NCI-H1694 (cell line): ENCODE data around the gene CDKN2D.
A peak's percentile ranks its signal among the peaks of the same experiment; 100 is the strongest.
"Not testable (repeated sequence)": the region's sequence is repeated elsewhere in the genome, so short reads cannot be mapped to it uniquely, and the experiment has no call there.

Experiments
- DNase-seq: peaks from one replicate; lab custom pipeline; 2025; lab: John Stamatoyannopoulos, UW

The CDKN2D gene

GRCh38 chr19:10580979-10581631, 12.3 kb upstream of the CDKN2D start:
- peak; percentile 89 for DNase-seq

- no peak for DNase-seq
Observed at GRCh38 chr19:10577951-10578350, 9.2 kb upstream of the CDKN2D start.

GRCh38 chr19:10575011-10575716, 6.4 kb upstream of the CDKN2D start:
- DNase-seq = no peak

- no peak for DNase-seq
Observed at GRCh38 chr19:10574462-10574861, 5.7 kb upstream of the CDKN2D start.

- DNase-seq = not testable (repeated sequence)
Observed at GRCh38 chr19:10573793-10574192, 5.0 kb upstream of the CDKN2D start.

GRCh38 chr19:10568062-10568825, 535 bp downstream of the CDKN2D start:
- no peak for DNase-seq

- no peak for DNase-seq
Observed at GRCh38 chr19:10567656-10568055, 1.1 kb downstream of the CDKN2D start.

GRCh38 chr19:10566658-10567410, 1.9 kb downstream of the CDKN2D start:
- no peak for DNase-seq

GRCh38 chr19:10566408-10566657, 2.4 kb downstream of the CDKN2D start:
- no peak for DNase-seq

GRCh38 chr19:10565567-10566407, 3.0 kb downstream of the CDKN2D start, which contains the start of gene KRI1:
KRI1 (minus strand) TSS chr19:10566010; CDS start chr19:10565999, 11 bp downstream.
- peak; percentile 89 for DNase-seq

- DNase-seq = no peak
Observed at GRCh38 chr19:10565028-10565566, 3.7 kb downstream of the CDKN2D start.

GRCh38 chr19:10562609-10563008, 6.2 kb downstream of the CDKN2D start:
- no peak for DNase-seq

- no peak for DNase-seq
Observed at GRCh38 chr19:10560154-10560553, 8.6 kb downstream of the CDKN2D start.

GRCh38 chr19:10557603-10558197, 11.1 kb downstream of the CDKN2D start:
- DNase-seq = no peak

GRCh38 chr19:10555610-10555973, 13.2 kb downstream of the CDKN2D start:
- DNase-seq = no peak

- DNase-seq = no peak
Observed at GRCh38 chr19:10554760-10555609, 13.8 kb downstream of the CDKN2D start.

- no peak for DNase-seq
Observed at GRCh38 chr19:10553943-10554381, 14.8 kb downstream of the CDKN2D start.

GRCh38 chr19:10553087-10553667, 15.6 kb downstream of the CDKN2D start:
- no peak for DNase-seq

- DNase-seq = no peak
Observed at GRCh38 chr19:10552510-10553053, 16.2 kb downstream of the CDKN2D start.
